HepG2 (cell line): ENCODE data around the gene CCDC82. TPM values are rescaled to one million over a fixed set of nuclear protein-coding genes. Genes with fewer than 3 reads are reported as not detected.

Experiments
- ATAC-seq: fragments of 200-7000 bp; cut with Tn5 transposase; 3 replicates; pipeline ENCODE4 v1.9.1; 2020; ENCODE audit warnings: mild to moderate bottlenecking, moderate library complexity
- BruUV-seq: library from RNA; stranded (reverse); fragments of 400-500 nt; replicated peaks from 2 replicates; lab custom pipeline; 2021; lab: Mats Ljungman, UMichigan
- CTCF ChIA-PET: fragments of 300-600 bp; formaldehyde crosslinking; extraction: SDS; loops from one replicate; lab custom pipeline; 2021; ENCODE audit warnings: low total read pairs, inconsistent platforms, low intra/inter-chr PET ratio; lab: Yijun Ruan, JAX
- POLR2A ChIA-PET: fragments of 350-600 bp; sonication (Branson Sonifier 250); formaldehyde crosslinking; loops from one replicate; lab custom pipeline; 2020; ENCODE audit warnings: antibody characterized with exemption, inconsistent platforms; lab: Yijun Ruan, JAX
- DNase-seq: peaks from one replicate; pipeline ENCODE4 v3.0.0-alpha.2; 2015; ENCODE audit warnings: low spot score
- FAIRE-seq: peaks from 3 replicates; lab custom pipeline; 2011; peaks lifted over from hg19 to GRCh38; lab: Jason Lieb, UNC
- H2AFZ ChIP-seq: one replicate; pipeline ENCODE4 v1.6.1; 2011; ENCODE audit warnings: low read length, inconsistent platforms
- H3K27ac ChIP-seq: fragments of 300-600 bp; 3 replicates; pipeline ENCODE4 v1.8.0; 2011; ENCODE audit warnings: mixed run types, mild to moderate bottlenecking, mixed read lengths, low read length, inconsistent platforms; ENCODE audit not compliant: insufficient read depth; ENCODE audit errors: extremely low read length
- H3K27me3 ChIP-seq, 2 experiments: fragments of 200-600 bp in 1 of 2; 2 replicates in 1 of 2; 3 replicates in 1 of 2; pipeline versions ENCODE4 v1.6.0 to v1.8.0; 2011; ENCODE audit warnings: low read length in 2 of 2, mild to moderate bottlenecking in 2 of 2, moderate library complexity in 2 of 2, inconsistent platforms in 1 of 2; ENCODE audit not compliant: insufficient read depth in 2 of 2, control insufficient read depth in 1 of 2
- H3K36me3 ChIP-seq, 2 experiments: fragments of 200-600 bp in 1 of 2; replicated peaks in 1 of 2; 2 replicates in 1 of 2; 3 replicates in 1 of 2; pipeline versions ENCODE4 v1.5.1 to v1.8.0; 2011; ENCODE audit warnings: low read length in 2 of 2, inconsistent platforms in 1 of 2; ENCODE audit not compliant: insufficient read depth in 2 of 2, control insufficient read depth in 1 of 2
- H3K4me1 ChIP-seq: 2 replicates; pipeline ENCODE4 v1.5.1; 2012; ENCODE audit warnings: low read length, inconsistent platforms; ENCODE audit not compliant: insufficient read depth
- H3K4me2 ChIP-seq: 2 replicates; pipeline ENCODE4 v1.6.0; 2011; ENCODE audit warnings: low read depth, low read length, inconsistent platforms
- H3K4me3 ChIP-seq, 3 experiments: fragments of 200-600 bp in 1 of 3; sonication (generic), shearing (Covaris generic) in 1 of 3; replicated peaks in 1 of 3; 2 replicates each; pipeline ENCODE4 v1.5.1; 2011 to 2016; ENCODE audit warnings: low read length in 3 of 3, inconsistent platforms in 2 of 3, low read depth in 2 of 3, mild to moderate bottlenecking in 2 of 3, control low read depth in 1 of 3, mixed read lengths in 1 of 3; ENCODE audit not compliant: insufficient read depth in 1 of 3
- H3K79me2 ChIP-seq: one replicate; pipeline ENCODE4 v1.6.1; 2011; ENCODE audit warnings: low read length, inconsistent platforms; ENCODE audit not compliant: insufficient read depth
- H3K9ac ChIP-seq: 2 replicates; pipeline ENCODE4 v1.6.0; 2011; ENCODE audit warnings: mild to moderate bottlenecking, low read depth, low read length, inconsistent platforms; ENCODE audit not compliant: insufficient read depth
- H3K9me3 ChIP-seq: 2 replicates; pipeline ENCODE4 v1.5.1; 2012; ENCODE audit warnings: mild to moderate bottlenecking, low read length
- H4K20me1 ChIP-seq: 2 replicates; pipeline ENCODE4 v1.6.0; 2011; ENCODE audit warnings: inconsistent platforms, mild to moderate bottlenecking, low read length, moderate library complexity; ENCODE audit not compliant: insufficient read depth
- CEBPB ChIP-seq: IDR thresholded peaks from 2 replicates; pipeline ENCODE4 v1.6.1; 2011; ENCODE audit warnings: low read depth, low read length, improper control_type of control experiment, borderline replicate concordance
- ZBTB7A ChIP-seq: sonication (generic); formaldehyde crosslinking; IDR thresholded peaks from 2 replicates; pipeline ENCODE4 v1.8.0; 2022; ENCODE audit warnings: mild to moderate bottlenecking, missing genetic modification reagents
- ZNF3 ChIP-seq: IDR thresholded peaks from 2 replicates; pipeline ENCODE4 v1.7.0; 2017; ENCODE audit warnings: inconsistent platforms
- ZNF737 ChIP-seq: sonication (generic); formaldehyde crosslinking; IDR thresholded peaks from 2 replicates; pipeline ENCODE4 v1.5.0; 2020; ENCODE audit warnings: missing genetic modification reagents, mild to moderate bottlenecking, borderline replicate concordance
- WGBS: methylation state at CpG from one replicate; pipeline ENCODE4 v1.1.6; 2017; ENCODE audit warnings: low lambda C conversion rate; 5-methylcytosine and 5-hydroxymethylcytosine counted together
- in situ Hi-C: cut with HindIII; loops from 2 replicates; pipeline ENCODE4 v1.10.0; 2017; ENCODE audit warnings: low pct_unique_long_range_greater_than_20kb; ENCODE audit not compliant: extremely low pct_ligation_motif_present
- intact Hi-C: fragments of 100-400 bp; cut with micrococcal nuclease; formaldehyde crosslinking; loops from one replicate; pipeline ENCODE4 v1.10.0; 2022; ENCODE audit not compliant: unreplicated experiment
- polyA plus RNA-seq, 8 experiments: library from polyadenylated mRNA; depleted of rRNA in 3 of 8; stranded (reverse) in 7 of 8; unstranded in 1 of 8; fragments of >200 nt; fragmentation: Illumina TruSeq in 4 of 8; extraction: Trizol in 4 of 8; gene quantifications; 2 replicates each; pipeline versions ENCODE4 v1.2.1 to v1.2.3, GENCODE V29; 2011 to 2016; ENCODE audit warnings: low read depth in 4 of 8, missing spikeins in 1 of 8, mixed read lengths in 1 of 8; ENCODE audit not compliant: insufficient read depth in 1 of 8
- total RNA-seq, 5 experiments: library from RNA; depleted of rRNA; stranded (reverse); fragments of >200 nt; fragmentation: Illumina TruSeq; extraction: Trizol; gene quantifications; 2 replicates each; pipeline ENCODE4 v1.2.3, GENCODE V29; 2016; ENCODE audit warnings: low read depth in 1 of 5

CCDC82 gene
- total and polyA plus RNA-seq, 2 of the 13 experiments (the other 11 are each of a cell fraction or from before 2014, with no cell fraction given), result 19.7 to 25.7 TPM

DNA sequence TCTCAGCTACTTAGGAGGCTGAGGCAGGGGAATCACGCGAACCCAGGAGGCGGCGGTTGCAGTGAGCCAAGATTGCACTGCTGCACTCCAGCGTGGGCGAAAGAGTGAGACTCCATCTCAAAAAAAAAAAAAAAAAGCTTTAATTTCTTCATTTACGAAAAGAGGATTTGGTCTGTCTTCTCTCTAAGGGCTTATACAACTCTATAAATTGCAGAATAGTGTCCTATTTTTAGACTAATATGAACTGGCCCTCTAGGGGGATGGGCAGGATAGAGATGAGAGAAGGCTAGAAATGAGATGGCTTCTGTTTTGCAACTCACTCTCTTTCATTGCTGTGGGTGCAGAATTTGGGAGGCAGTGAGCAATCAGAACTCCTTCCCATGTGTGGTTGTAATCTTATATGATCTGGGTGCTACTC, 58.0 kb downstream of the CCDC82 start:
- peak overlapping the region in 2 of 3 experiments; percentile 17 to 42; a peak in 2 of 6 replicates for H3K4me3 ChIP-seq
- intact Hi-C loops (no loop called here), in situ Hi-C loops (no loop called here)
- ChIA-PET POLR2A (interaction anchor here (0.9 to 4.0 kb wide), 10 partner anchors 10 to 1265 kb away, joined by 3 to 54 read pairs (median 4); partner anchors contain the start of genes CCDC82, JRKL, MAML2 and MTMR2), CTCF (no interaction called here)
- H3K9me3 ChIP-seq, result no peaks in the 10 kb centered on the region
- no peak overlapping the region for H2AFZ ChIP-seq
- WGBS, result 96% methylated on average over 7 of the region's 7 CpGs
- peak overlapping the region; percentile 77 for H3K4me2 ChIP-seq
- peaks cover 77% of the 10 kb centered on the region for H3K4me1 ChIP-seq
- H3K27ac ChIP-seq, result peak overlapping the region; percentile 86
- peaks cover 1 to 14% of the 10 kb centered on the region in 2 experiments; a peak in 4 of 5 replicates for H3K36me3 ChIP-seq
- BruUV-seq, result no TSS peak
- FAIRE-seq (no peak), ATAC-seq (peak; percentile 44; the same call in 2 of the 3 replicates), DNase-seq (no peak)
- no peak for TF ChIP-seq ZBTB7A
- no peak for TF ChIP-seq ZNF3 (CRISPR knock-in tag)
- H3K27me3 ChIP-seq, result no peaks in the 10 kb centered on the region
- H3K79me2 ChIP-seq, result peaks cover 86% of the 10 kb centered on the region
- peak overlapping the region; percentile 60 for H3K9ac ChIP-seq
- peaks cover 4% of the 10 kb centered on the region; the same call in 1 of the 2 replicates for H4K20me1 ChIP-seq

GRCh38 chr11:96330511-96330859, 59.2 kb downstream of the CCDC82 start:
- no peaks in the 10 kb centered on the region for H3K9me3 ChIP-seq
- ChIA-PET POLR2A (interaction anchor here (4.0 kb wide), 1 partner anchor 12 kb away, joined by 54 read pairs; the partner anchor contains the start of gene MAML2), CTCF (no interaction called here)
- H3K4me3 ChIP-seq, result no peak overlapping the region
- H3K79me2 ChIP-seq, result peaks cover 82% of the 10 kb centered on the region
- H4K20me1 ChIP-seq, result peaks cover 10% of the 10 kb centered on the region
- TF ChIP-seq CEBPB (peak; percentile 46; the same call in 1 of the 2 replicates), ZNF737 (CRISPR knock-in tag) (no peak)
- no peak overlapping the region for H3K9ac ChIP-seq
- FAIRE-seq, result no peak
- in situ Hi-C loops, result no loop called here
- no peak for DNase-seq
- intact Hi-C loops, result no loop called here
- no peaks in the 10 kb centered on the region for H3K27me3 ChIP-seq
- BruUV-seq, result no TSS peak
- WGBS, result 97% methylated on average over 4 of the region's 4 CpGs
- H3K36me3 ChIP-seq, result peaks cover 1 to 10% of the 10 kb centered on the region in 2 experiments; a peak in 4 of 5 replicates
- peaks cover 75% of the 10 kb centered on the region for H3K4me1 ChIP-seq
- H3K4me2 ChIP-seq, result no peak overlapping the region
- no peak for ATAC-seq
- no peak overlapping the region for H3K27ac ChIP-seq
- H2AFZ ChIP-seq, result no peak overlapping the region
